ENCODE data around the gene TMEM51.

The TMEM51 gene

DNA sequence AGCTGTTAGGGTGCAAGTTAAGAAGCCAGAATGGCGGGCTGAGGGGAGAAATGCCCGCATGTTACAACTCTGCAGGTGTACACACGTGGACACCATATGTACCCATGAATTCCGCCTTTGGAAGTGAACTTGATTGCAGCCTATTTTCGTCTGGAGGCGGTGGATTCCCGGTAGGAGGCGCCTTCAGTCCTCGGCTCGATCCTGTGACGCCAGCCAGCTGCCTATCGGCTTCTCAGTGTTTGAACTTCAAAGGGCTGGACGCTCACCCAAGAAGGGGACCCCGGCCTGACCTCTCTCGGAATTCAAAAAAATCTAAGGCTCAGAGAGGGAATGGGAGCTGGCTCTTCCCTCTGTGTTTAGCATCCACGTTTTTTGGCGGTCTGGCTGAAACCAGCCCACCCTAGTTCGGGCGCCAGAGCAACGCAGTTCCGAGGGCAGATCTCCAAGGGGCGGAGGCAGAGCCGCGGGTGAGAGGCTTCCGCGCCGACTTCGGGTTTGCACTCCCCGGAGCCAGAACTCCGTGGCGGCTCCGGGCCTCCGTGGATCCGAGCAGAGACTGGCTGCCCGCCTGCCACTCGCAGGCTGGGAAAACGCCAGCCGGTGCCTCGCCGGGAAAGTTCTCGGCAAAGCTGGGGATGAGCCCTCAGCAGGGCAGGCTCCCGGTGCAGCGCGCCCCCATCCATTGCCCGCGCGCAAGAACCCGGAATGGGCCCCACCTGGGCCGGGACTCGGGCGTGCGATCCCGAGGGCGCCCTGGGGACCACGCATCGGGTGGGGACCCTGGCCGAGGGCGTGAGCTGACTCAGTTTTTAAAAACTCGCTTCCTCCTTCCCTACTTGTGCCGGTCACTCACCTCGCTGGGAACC, 996 bp upstream of the TMEM51 start:
- FAIRE-seq (no peak), DNase-seq (ENCODE audit: insufficient read length, low spot score) (no peak)

DNA sequence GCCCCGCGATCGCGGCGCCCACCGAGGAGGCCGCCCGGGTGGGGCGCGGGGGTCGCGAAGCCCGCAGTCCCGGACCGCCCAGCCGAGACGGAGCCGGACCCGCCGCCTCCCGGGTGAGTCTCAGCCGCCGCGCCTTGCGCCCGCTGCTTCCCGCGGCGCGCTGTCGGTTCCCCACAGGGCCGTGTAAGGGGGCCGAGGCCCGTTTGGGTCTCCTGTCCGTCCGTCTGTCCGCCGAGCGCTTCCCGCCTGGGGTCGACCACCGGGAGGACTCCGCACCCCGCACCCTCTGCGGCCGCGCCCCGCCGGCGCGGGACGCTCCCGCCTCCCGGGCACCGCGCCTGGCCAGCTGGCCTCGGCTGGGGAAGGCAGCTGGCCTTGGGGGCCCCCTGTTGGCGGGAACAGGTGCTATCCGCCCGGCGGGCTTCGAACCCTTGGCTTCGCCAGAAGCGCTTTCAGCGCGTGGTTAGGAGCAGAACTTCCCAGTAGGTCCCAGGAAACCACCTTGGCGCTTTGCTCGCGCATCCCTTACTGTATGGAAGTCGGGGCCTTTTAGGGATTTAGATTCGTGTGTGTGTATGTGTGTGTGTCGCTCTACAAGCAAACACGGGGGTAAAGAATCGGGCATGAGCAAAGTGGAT, 414 bp downstream of the TMEM51 start:
- no peak for FAIRE-seq
- no peak for DNase-seq (ENCODE audit: insufficient read length, low spot score)

DNA sequence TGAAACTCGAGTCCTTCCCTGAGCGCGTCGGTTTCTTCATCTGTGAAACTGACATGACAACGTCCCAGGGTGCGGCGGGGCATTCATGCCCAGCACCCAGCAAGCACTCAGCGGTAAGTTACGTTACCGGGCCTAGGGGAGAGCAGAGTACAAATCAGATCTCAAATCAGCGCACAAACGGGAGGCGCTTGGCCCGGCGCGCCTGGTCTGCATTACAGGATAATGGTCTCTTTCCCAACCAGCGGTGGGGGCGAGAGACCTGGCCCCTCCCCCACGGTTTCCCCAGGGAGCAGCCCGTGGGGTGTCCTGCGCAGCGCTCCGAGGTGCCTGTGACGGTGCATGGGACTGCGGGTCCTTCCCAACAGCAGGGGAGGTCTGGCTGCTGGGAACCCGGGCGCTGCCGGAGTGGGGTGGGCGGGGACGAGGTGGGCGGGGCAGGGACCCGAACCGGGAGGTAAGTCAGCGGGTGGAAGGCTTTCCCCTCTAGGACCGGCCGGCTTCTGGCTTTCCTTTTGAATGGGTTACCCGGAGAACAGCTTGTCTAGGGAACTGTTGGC, 1.0 kb downstream of the TMEM51 start:
- DNase-seq (ENCODE audit: insufficient read length, low spot score): no peak
- no peak for FAIRE-seq

DNA sequence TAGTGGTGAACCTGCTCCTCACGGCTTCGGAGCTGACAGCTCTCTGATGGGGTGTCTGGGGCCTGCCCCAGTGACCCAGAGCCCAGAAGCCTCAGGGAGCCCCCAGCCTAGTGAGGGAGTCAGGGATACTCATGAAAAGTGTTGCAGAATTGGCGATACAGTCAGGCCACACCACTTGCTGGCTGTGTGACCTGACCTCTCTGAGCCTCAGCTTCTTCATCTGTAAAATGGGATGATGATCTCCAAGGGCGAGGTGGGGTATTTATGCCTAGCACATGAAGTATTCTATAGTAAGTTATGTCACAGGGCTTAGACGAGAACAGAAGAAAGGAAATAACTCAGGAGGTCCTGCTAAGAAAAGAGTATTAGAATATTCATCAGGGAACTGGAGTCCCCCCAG, 1.6 kb downstream of the TMEM51 start:
- no peak for DNase-seq (ENCODE audit: insufficient read length, low spot score)
- FAIRE-seq: no peak

DNA sequence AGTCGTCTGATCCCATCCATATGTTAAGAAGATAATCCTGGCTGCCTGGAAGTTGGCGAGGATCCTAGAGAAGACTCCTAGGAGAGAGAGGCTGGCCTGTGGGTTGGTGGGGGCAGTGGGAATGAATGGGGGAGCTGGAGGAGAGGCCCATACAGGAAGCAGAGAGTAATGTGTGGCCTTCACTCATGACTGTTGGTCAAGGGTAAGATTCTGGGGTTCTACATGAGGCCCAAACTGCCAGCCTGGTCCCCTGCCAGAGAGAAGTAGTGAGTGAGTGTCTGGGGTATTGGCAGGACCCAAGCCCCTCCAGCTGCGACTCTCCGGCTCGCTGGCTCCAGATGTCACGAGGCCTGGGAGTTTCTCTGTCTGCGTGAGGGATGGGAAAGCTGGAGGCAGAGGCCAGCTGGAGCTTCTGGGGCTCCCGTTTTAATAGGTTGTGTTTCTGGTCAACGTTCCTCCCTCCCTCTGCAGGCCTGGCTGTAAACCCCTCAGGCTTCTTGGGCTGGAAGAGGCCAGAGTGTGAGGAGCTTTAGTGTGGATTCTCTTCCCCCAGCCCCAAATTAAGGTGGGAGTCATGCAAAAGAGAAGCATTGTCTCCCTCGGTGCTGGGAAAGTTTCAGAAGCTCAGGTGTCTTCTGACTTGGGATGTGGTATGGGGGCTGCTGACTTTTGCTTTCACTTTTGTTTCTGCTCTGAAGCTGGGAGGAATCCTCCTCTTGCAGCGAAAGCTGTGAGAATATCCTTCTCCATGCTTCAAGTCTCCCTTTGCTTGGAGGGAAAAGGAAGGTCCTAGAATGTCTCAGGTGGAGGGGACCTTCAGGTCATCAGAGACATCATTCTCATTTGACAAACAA, 2.6 kb downstream of the TMEM51 start:
- FAIRE-seq (no peak), DNase-seq (ENCODE audit: insufficient read length, low spot score) (no peak)

DNA sequence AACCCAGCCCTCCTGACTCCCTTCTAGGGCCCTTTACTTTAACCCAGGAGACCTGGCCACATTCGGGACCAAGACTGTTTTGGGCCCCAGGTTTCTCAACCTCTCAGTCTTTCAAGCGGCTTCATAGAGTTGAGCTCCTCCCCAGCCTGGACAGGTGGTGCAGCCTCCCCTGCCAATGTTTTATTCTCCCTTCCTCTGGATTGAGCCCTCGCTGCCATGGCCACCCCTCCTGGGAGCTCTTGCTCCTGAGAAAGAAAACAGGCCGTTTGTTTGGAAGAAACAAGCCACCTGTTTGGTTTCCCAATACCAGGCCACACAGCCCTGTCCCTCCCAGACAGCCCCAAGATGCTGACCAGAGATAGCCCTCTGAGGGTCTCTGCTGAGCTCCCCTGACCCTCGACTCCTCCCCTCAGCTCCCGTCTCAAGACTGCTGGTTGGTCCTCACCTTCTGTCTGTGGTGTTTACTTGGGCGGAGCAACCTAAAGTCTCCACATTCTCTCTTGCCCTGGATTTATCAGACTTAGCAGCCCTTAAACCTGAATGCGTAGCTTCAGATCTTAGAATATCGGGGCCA, 3.3 kb downstream of the TMEM51 start:
- no peak for DNase-seq (ENCODE audit: insufficient read length, low spot score)
- FAIRE-seq: no peak

DNA sequence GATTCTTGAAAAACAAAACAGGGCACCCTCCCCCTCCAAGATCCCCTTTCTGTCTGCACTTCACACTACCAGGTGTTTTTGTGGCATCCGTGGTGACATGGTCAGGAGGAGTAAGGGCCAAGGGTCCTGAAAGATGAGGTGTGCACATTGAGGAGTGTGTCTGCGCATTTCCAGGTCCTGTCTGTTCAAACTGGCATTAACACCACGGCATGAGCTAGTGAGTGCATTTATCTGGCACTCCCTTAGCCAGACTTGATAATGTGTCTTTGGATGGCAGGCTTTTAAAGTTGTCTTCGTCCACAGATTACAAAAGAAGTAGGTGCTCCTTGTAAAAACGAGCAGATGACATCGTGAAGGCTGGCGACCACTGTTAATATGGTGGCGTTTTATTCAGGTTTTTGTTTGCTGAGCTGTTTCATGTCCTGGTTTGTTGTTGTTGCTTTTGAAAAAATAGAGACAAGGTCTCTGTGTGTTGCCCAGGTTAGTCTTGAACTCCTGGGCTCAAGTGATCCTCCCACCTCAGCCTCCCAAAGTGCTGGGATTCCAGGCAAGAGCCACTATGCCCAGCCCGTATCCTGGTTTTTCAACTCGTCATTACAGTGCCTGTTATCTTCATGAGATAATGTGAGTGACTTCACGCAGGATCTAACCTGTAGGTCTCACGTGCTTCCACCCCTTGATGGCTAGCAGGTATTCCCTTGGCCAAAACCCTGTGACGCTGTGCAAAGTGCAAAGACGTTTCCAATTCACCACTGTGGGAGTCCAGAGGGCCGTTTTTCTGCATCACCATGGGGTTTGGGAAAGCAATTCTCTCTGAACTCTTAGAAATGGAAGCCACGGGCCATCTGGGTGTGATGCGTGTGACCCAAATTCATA, 4.2 kb downstream of the TMEM51 start:
- DNase-seq (ENCODE audit: insufficient read length, low spot score) (no peak), FAIRE-seq (no peak)

DNA sequence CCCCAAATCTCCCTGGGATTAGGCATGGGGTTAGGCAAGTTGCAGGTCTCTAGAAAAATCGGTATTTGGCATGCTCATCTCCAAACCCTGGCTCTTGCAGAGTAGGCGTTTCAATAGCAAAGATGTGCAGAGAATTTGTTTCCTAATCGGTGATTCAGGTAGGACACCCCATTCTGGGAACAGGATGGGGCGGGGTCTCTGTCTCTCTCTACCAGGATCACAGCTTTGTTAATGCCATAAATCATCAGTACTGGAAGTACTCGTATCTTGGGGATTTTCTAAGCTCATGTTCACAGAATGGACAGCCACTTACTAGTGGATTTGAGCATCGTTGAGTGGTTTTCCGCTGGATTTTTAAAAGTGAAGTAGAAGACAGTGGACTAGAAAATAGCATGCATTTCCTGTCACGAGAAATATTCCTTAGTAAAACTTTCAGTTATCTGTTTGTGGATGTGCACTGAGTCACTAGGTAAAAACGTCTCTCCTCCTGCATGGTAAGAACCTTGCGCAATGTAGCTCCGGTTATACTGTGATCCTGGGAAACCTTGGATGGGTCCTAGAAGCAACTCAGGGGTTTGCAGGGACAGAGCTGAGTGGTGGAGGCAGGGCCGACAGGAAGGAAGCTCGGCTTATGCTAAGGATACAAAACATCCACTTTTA, 5.1 kb downstream of the TMEM51 start:
- no peak for DNase-seq (ENCODE audit: insufficient read length, low spot score)
- no peak for FAIRE-seq

DNA sequence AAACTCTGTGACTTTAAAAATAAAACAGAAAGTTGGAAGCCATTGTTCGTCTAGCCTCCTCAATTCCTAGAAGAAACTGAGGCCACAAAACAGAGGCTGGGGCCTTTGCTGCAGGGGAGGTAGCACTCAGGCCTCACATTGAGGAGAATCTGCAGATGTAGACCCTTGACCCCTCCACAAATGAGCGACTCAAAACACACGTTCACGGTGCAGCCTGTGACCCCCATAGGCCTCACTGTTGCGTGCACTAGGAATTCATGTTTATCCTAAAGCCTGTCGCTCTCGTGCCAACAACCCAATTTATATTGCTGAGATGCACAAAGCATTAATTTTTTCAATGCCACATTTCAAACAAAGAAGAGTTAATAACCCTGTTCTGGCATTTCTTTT, 5.6 kb downstream of the TMEM51 start:
- DNase-seq (ENCODE audit: insufficient read length, low spot score) (no peak), FAIRE-seq (no peak)

DNA sequence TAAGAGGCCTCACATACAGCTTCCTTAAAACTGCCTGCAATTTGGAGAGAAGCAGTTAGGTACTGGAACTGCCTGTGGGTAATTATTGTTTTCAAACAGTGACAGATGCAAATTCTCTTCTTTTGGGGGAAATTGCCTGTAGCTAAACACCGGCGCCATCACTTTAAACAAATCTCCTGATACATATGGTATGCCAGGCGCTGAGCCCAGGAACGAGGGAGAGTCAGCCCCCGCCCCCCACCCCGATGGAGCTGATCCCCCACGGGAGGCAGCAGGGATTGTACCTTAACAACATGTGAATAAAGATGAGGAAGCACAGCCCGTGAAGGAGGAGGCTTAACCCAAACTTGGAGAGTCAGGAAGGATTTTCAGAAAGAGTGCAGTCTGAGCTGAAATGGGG, 7.1 kb downstream of the TMEM51 start:
- FAIRE-seq: no peak
- DNase-seq (ENCODE audit: insufficient read length, low spot score): no peak

DNA sequence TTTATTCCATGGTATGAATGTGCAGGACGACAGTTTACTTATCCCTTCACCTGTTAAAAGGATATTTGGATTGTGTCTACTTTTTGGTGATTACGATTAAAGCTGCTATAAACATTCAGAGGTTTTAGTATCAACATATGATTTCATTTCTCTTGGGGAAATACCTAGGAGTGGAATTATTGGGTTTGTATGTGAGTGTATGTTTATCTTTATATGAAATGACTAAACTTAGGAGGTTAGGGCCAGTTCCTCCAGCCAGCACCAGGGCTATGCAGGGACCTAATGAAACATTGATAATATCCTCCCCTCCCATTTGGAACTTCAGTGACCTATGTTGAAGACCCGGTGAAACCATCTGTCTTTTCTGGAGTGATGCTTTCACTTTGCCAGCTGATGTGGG, 13.8 kb downstream of the TMEM51 start:
- FAIRE-seq (no peak), DNase-seq (ENCODE audit: insufficient read length, low spot score) (no peak)

DNA sequence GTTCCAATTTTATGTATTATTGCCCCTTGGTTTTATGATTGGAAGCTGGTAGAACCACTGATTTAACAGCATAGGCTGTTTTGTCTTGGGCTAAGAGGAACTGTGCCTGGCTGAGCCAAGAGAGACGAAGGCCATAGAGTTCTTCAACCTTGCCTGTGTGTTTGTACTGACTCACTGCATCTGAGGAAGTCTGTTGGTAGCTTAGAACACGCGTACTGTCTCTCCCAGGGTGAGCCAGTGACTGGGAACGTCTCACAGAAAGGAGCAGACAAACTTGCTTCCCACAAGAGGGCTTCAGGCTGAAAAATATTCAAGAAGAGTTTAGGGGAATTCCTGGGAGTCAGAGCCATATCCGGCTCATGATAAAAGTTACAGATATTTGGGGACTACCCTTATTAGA, 14.9 kb downstream of the TMEM51 start:
- FAIRE-seq (no peak), DNase-seq (ENCODE audit: insufficient read length, low spot score) (no peak)

DNA sequence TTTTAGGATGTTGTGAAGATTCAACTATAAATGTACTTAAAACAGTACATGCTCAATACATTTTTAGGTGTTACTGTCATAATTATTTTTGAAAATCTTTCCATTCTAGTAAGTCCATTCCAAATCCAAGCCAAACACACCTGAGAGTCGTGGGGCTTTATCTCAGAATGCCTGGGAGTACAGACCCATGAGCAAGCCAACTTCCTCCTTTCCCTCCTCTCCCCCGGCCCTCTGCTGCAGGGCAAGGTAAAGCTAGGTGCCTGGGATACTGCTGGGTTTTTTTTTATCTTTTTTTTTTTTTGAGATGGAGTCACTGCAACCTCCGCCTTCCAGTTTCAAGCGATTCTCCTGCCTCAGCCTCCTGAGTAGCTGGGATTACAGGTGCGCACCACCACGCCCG, 16.5 kb downstream of the TMEM51 start:
- DNase-seq (ENCODE audit: insufficient read length, low spot score) (no peak), FAIRE-seq (no peak)

DNA sequence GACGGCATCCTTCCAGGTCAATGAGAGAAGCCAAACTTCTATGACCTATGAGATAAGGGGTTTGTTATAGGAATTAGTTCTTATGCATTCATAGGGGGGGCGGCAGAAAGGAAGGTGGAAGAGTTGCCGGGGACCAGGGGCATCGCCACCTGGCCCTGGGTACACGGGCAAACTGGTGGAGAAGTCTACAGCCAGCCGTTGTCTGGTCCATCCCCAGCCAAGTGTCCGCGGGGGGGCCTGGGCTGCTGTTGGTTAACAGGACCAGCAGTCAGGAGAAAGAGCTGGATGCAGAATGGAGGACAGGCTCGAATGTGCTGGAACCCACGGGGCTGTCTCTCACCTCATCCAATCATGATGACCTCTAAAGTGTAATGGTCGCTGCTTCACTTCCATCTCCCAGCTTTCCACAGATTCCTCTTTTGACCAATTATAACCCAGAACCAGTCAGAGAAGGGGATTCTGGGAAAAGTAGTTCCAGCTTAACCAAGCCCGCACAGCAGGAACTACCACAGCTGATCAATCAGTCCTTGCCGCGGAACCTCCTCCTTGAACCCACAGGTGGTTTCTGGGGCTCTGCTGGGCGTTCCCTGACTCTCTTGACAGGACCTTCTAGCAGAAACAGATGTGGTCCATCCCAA, 17.8 kb downstream of the TMEM51 start:
- FAIRE-seq (no peak), DNase-seq (ENCODE audit: insufficient read length, low spot score) (no peak)

DNA sequence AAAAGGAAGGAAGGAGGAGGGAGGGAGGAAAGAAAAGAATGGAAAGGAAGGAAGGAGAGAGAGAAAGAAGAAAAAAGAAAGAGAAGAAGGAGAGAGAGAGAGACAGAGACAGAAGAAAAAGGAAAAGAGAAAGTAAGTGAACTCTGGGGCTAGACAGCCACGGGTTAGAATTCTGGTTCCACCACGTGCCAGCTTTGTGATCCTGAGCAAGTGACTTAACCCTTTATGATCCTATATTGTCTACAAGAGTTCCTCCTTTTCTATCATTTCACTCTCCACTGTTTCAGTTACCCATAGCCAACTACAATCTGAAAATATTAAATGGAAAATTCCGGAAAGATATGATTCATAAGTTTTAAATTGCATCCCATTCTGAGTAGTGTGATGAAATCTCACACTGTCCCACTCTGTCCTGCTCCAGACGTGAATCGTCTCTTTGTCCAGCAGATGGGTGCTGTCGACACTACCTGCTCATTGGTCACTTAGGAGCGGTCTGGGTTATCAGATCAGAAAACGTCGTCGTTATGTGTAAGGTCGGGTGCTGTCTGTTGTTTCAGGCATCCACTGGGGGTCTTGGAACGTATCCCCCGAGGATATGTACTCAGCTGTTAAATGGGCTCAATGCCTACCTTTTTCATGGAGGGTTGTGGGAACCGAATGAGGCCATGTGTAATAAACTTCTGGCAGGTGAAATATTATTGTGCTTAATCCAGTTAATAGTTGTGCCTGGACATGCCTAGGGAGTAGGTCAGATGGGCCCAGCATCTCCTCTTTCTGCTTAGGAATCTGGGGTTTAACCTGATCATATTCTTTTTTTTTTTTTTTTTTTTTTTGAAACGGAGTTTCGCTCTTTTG, 19.1 kb downstream of the TMEM51 start:
- no peak for FAIRE-seq
- DNase-seq (ENCODE audit: insufficient read length, low spot score): no peak

DNA sequence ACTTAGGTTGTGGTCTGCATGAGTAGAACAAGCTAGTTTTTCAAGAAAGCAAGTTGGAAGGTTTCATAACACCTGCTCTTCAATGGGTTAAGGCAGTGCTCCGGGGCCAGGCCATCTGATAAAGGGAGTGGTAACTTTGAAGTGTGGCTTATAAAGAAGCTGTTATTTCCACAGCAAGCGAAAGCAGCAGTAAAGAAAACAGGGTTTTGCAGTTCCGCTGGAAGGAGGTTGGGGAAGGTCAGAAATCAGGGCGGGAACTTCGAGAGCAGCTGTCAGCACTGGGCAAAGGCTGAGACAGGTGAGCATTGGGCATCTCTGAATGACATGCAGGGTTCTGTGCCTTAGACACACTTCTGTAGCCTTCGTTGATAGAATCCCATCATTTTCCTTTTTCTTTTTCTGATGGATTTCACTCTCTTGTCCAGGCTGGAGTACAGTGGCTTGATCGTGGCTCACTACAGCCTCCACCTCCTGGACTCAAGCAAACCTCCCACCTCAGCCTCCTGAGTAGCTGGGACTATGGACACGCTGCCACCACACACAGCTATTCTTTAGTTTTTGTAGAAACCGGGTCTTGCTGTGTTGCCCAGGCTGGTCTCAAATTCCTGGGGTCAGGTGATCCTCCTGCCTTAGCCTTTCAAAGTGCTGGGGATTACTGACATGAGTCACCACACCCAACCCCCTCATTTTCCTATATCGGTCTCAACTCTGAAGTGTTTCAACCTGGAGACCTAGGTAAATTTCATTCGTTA, 20.5 kb downstream of the TMEM51 start:
- no peak for FAIRE-seq
- no peak for DNase-seq (ENCODE audit: insufficient read length, low spot score)

DNA sequence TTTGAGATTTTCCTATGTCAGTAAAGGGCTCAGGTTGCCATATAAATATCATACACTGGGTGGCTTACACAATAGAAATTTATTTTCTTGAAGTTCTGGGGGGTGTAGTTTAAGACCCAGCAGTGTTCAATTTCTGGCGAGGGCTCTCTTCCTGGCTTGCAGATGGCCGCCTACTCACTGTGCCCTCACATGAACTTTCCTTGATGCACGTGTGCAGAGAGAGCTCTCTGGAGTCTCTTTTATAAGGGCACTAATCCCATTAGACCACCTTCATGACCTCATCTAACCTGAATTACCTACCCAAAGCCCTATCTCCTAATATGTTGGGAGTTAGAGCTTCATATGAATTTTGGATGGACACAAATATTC, 21.1 kb downstream of the TMEM51 start:
- DNase-seq (ENCODE audit: insufficient read length, low spot score) (no peak), FAIRE-seq (no peak)

Measured in GM19239 (cell line).